BJ (cell line): ENCODE results near the gene C11orf52. TPM values are rescaled to one million over a fixed set of nuclear protein-coding genes. Genes with fewer than 3 reads are reported as not detected.
A peak's percentile ranks its signal among the peaks of the same experiment; 100 is the strongest.
"Not testable (repeated sequence)": the region's sequence is repeated elsewhere in the genome, so short reads cannot be mapped to it uniquely, and the experiment has no call there.

Source experiments
- CTCF ChIA-PET: fragments of 350-600 bp; formaldehyde crosslinking; extraction: SDS; loops from one replicate; lab custom pipeline; 2021; ENCODE audit warnings: antibody characterized with exemption, inconsistent platforms; lab: Yijun Ruan, JAX
- POLR2A ChIA-PET: fragments of 300-600 bp; sonication (Branson Sonifier 250); formaldehyde crosslinking; extraction: SDS; loops from one replicate; lab custom pipeline; 2021; ENCODE audit warnings: antibody characterized with exemption; lab: Charles Lee
- DNase-seq: peaks from one replicate; pipeline ENCODE4 v3.0.0-alpha.2; 2011; ENCODE audit warnings: low read depth
- H3K27me3 ChIP-seq: 2 replicates; pipeline ENCODE4 v1.6.0; 2011; ENCODE audit warnings: low read length; ENCODE audit not compliant: control insufficient read depth, insufficient read depth
- H3K36me3 ChIP-seq: 2 replicates; pipeline ENCODE4 v1.5.1; 2011; ENCODE audit warnings: low read length; ENCODE audit not compliant: control insufficient read depth, insufficient read depth
- H3K4me3 ChIP-seq: 2 replicates; pipeline ENCODE4 v1.5.1; 2011; ENCODE audit warnings: low read depth, mild to moderate bottlenecking, control low read depth, low read length
- polyA plus RNA-seq: library from polyadenylated mRNA; depleted of rRNA; stranded (reverse); fragments of >200 nt; gene quantifications from 2 replicates; pipeline ENCODE4 v1.2.3, GENCODE V29; 2011
- TF ChIP-seq, protein P1 (sequence below): IDR thresholded peaks from 2 replicates; pipeline ENCODE4 v1.5.1; 2011; ENCODE audit warnings: low read depth, mild to moderate bottlenecking, control low read depth, inconsistent platforms, low read length, moderate library complexity; ENCODE audit not compliant: insufficient read depth

The C11orf52 gene
- polyA plus RNA-seq, 1 experiment: 2.9 TPM

DNA sequence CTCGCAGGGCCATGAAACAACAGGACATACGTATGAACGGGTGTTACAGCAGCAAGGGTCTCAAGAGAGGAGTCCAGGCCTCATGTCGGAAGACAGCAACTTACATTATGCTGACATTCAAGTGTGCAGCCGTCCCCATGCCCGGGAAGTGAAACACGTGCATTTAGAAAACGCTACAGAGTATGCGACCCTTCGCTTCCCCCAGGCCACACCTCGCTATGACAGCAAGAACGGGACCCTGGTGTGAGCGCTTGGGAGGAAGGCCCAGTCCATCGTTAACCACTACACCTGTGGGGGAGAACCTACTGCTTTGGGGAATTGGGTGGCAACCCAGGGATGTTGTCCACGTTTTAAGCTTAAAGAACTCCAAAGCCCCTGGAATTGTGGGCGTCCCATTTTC is 7.2 kb downstream of the C11orf52 start:
- ChIA-PET POLR2A (interaction anchor here (0.5 kb wide), 1 partner anchor 13 kb away, joined by 3 read pairs; no protein-coding TSS in a partner anchor), CTCF (interaction anchor here (0.6 to 1.9 kb wide), 6 partner anchors 11 to 71 kb away, joined by 3 to 15 read pairs (median 5); partner anchors contain the start of gene CFAP68)
- Histone ChIP-seq H3K36me3 (no peaks in the 10 kb centered on the region), H3K27me3 (no peaks in the 10 kb centered on the region), H3K4me3 (no peak overlapping the region)
- TF ChIP-seq, protein P1, sequence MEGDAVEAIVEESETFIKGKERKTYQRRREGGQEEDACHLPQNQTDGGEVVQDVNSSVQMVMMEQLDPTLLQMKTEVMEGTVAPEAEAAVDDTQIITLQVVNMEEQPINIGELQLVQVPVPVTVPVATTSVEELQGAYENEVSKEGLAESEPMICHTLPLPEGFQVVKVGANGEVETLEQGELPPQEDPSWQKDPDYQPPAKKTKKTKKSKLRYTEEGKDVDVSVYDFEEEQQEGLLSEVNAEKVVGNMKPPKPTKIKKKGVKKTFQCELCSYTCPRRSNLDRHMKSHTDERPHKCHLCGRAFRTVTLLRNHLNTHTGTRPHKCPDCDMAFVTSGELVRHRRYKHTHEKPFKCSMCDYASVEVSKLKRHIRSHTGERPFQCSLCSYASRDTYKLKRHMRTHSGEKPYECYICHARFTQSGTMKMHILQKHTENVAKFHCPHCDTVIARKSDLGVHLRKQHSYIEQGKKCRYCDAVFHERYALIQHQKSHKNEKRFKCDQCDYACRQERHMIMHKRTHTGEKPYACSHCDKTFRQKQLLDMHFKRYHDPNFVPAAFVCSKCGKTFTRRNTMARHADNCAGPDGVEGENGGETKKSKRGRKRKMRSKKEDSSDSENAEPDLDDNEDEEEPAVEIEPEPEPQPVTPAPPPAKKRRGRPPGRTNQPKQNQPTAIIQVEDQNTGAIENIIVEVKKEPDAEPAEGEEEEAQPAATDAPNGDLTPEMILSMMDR: no peak
- DNase-seq: no peak

DNA sequence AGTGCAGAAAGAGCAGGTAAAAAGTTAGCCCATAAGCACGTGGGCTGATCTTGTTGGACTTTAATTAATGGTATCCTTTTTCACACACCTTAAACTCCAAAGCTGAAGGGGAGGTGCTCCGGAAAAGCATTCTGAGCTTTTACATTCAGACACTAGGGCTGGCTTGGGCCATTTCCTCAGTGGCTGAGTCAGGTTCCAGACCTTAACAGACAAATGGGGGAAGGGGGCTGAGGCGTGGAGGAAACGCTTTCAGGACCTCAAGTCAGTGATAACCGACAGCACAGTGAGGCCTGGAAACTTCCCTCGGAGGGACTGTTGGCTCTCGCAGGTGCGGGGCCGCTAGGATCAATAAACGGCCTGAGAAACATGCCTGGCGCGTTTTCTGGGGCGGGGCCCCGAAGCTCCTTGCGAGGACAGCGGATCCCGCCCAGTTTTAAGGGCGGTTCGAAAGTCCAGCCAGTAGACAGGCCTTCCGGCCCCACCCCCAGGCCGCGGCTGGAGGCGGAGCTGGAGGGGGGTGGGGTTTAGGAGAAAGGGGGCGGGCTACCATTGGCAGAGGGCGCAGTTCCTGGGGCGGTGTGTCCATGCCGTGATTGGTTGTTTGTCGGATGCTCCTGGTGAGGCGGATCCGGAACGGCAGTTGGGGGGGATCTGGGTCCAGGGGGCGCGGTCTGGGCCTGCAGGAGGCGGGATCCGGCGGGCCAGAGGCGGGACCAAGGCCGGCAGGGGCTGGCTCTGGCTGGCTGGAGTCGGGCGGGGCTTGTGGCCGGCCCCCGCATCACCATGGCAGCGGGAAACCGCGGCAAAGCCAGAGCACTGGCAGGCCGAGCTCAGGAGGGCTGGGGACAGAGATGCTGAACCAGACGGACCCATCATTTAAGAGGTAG is 8.0 kb downstream of the C11orf52 start:
- DNase-seq: peak; percentile 86
- ChIA-PET CTCF (interaction anchor here (0.6 to 3.3 kb wide), 13 partner anchors 12 to 70 kb away, joined by 3 to 15 read pairs (median 4); partner anchors contain the start of genes ALG9 and CFAP68), POLR2A (interaction anchor here (0.6 to 0.8 kb wide), 4 partner anchors 12 to 51 kb away, joined by 3 to 5 read pairs (median 4); no protein-coding TSS in a partner anchor)
- TF ChIP-seq, protein P1: peak; percentile 7; the same call in 1 of the 2 replicates
- H3K4me3 ChIP-seq: peak overlapping the region; percentile 40
- H3K36me3 ChIP-seq: no peaks in the 10 kb centered on the region
- no peaks in the 10 kb centered on the region for H3K27me3 ChIP-seq

DNA sequence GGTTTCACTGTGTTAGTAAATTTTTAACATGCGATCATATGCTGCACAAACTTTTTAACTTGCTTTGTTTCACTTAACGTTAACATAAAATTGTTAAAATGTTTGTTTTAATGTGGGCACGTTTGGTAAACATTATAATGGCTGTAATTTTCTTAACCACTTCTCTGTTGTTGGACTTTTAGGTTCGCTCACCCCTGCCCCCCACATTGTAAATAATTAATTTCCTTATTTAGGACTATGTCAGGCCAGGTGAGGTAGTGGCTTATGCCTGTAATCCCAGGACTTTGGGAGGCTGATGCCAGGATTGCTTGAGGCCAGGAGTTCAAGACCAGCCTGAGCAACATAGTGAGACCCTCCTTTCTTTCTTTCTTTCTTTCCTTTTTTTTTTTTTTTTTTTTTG is 11.8 kb downstream of the C11orf52 start:
- no peaks in the 10 kb centered on the region for H3K36me3 ChIP-seq
- POLR2A ChIA-PET: no interaction called here
- TF ChIP-seq, protein P1: no peak
- no peak overlapping the region for H3K4me3 ChIP-seq
- H3K27me3 ChIP-seq: no peaks in the 10 kb centered on the region
- CTCF ChIA-PET: interaction anchor here (1.6 to 4.6 kb wide), 11 partner anchors 11 to 350 kb away, joined by 5 to 33 read pairs (median 11); partner anchors contain the start of gene CFAP68
- no peak for DNase-seq

DNA sequence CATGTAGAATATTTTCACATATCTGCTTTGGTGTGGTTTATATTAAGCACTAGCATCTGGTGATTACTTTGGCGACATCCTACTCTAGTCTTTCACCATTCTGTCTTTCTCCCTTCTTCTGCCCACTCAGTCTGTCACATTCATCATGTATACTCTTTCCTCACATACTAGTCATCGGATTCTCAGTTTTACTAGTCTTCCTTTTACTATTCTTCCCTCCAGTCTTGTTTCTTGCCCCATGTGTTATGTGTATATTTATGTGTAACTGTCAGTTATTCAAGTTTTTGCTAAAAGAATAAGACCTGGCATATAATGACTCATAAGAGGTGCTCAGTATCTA is 13.9 kb downstream of the C11orf52 start:
- POLR2A ChIA-PET: interaction anchor here (0.6 kb wide), 1 partner anchor 9 kb away, joined by 9 read pairs; no protein-coding TSS in a partner anchor
- no peak for DNase-seq
- Histone ChIP-seq H3K4me3 (no peak overlapping the region), H3K27me3 (no peaks in the 10 kb centered on the region), H3K36me3 (no peaks in the 10 kb centered on the region)
- CTCF ChIA-PET: interaction anchor here (1.0 to 4.6 kb wide), 11 partner anchors 9 to 67 kb away, joined by 3 to 33 read pairs (median 8); no protein-coding TSS in a partner anchor
- TF ChIP-seq, protein P1: no peak

DNA sequence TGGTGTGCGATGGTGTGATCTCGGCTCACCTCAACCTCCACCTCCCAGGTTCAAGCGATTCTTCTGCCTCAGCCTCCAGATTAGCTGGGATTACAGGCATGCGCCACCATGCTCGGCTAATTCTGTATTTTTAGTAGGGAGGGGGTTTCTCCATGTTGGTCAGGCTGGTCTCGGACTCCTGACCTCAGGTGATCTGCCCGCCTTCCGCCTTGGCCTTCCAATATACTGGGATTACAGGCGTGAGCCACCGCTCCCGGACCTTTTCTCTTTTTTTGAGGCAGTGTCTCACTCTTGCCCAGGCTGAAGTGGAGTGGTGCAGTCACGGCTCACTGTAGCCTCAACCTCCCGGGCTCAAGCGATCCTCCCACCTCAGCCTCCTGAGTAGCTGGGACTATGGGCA is 14.5 kb downstream of the C11orf52 start:
- H3K27me3 ChIP-seq, POLR2A ChIA-PET, DNase-seq, H3K4me3 ChIP-seq, H3K36me3 ChIP-seq: not testable (repeated sequence)
- CTCF ChIA-PET: interaction anchor here (1.1 to 6.3 kb wide), 3 partner anchors 9 to 47 kb away, joined by 3 to 65 read pairs (median 4); no protein-coding TSS in a partner anchor
